GM12891 (cell line): ENCODE measurements around the gene TBCD.

Experiments used
- PAX5 ChIP-seq: IDR thresholded peaks from 2 replicates; pipeline ENCODE4 v1.6.1; 2011; ENCODE audit warnings: low read length, moderate library complexity, mild to moderate bottlenecking; ENCODE audit not compliant: insufficient read depth, severe bottlenecking
- POLR2A ChIP-seq: IDR thresholded peaks from 2 replicates; pipeline ENCODE4 v1.6.1; 2011; ENCODE audit warnings: low read depth, low read length, control low read depth
- POLR2AphosphoS5 ChIP-seq: IDR thresholded peaks from 2 replicates; pipeline ENCODE4 v1.6.1; 2011; ENCODE audit warnings: low read depth, low read length, control low read depth
- TAF1 ChIP-seq: IDR thresholded peaks from 2 replicates; pipeline ENCODE4 v1.6.1; 2011; ENCODE audit warnings: low read depth, low read length, control low read depth

DNA sequence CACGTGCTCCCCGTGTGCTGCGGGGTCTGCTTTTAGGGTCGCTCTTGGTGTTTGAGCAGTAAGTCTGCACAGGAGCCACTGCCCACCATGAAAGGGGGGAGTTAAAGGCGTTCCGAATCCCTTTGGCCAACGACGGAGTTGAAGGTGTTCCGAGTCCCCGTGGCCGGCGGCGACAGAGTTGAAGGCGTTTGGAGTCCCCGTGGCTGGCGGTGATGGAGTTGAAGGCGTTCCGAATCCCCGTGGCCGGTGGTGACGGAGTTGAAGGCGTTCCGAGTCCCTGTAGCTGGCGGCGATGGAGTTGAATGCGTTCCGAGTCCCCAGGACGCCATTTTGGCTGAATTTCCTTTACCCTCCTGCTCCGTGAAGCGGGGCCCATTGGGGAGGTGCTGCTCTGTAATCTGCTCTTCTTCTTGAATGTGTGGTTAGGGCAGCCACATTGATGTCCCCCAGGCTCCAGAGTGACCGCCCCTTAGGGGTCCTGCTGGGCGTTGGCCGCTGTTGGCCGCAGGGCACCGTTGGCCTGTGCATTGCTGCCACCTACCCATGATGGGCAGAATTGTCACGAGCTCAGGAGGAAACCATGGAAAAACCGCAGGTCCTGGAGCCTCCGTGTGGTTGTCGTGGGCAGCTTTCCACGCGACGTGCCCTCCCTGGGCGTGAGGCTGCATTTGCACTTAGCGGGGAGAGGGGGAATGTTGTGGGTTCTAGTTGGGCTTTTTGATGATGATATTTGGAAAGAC, 161.6 kb downstream of the TBCD start:
- TF ChIP-seq POLR2AphosphoS5 (no peak), POLR2A (no peak), TAF1 (no peak), PAX5 (no peak)
